H1 (cell line): ENCODE results near the gene ATG2B. TPM values are rescaled to one million over a fixed set of nuclear protein-coding genes. Genes with fewer than 3 reads are reported as not detected.

Source experiments
- CTCF ChIA-PET: fragments of 300-600 bp; sonication (Branson Sonifier 250); formaldehyde crosslinking; loops from one replicate; lab custom pipeline; 2021; ENCODE audit not compliant: partially characterized antibody; lab: Charles Lee
- POLR2A ChIA-PET: fragments of 300-600 bp; sonication (Branson Sonifier 250); formaldehyde crosslinking; loops from one replicate; lab custom pipeline; 2021; ENCODE audit warnings: inconsistent platforms; ENCODE audit not compliant: partially characterized antibody; lab: Charles Lee
- DNase-seq, 2 experiments: peaks; one replicate each; pipeline versions ENCODE4 v3.0.0 to v3.0.0-alpha.2; 2010 to 2022; ENCODE audit warnings: low spot score in 2 of 2, low read depth in 1 of 2, mixed read lengths in 1 of 2
- FAIRE-seq: peaks from 2 replicates; lab custom pipeline; 2011; peaks lifted over from hg19 to GRCh38; lab: Jason Lieb, UNC
- H2AFZ ChIP-seq: 2 replicates; pipeline ENCODE4 v1.8.1; 2012; ENCODE audit warnings: low read length, inconsistent platforms
- H2AK5ac ChIP-seq: 2 replicates; pipeline ENCODE4 v1.6.1; 2013; ENCODE audit warnings: low read depth, low read length
- H2BK120ac ChIP-seq: replicated peaks from 2 replicates; pipeline ENCODE3; 2013; ENCODE audit warnings: low read depth, low read length, inconsistent platforms
- H2BK12ac ChIP-seq: 2 replicates; pipeline ENCODE4 v1.6.1; 2013; ENCODE audit warnings: low read depth, low read length
- H2BK15ac ChIP-seq: 2 replicates; pipeline ENCODE4 v1.6.1; 2013; ENCODE audit warnings: low read length
- H2BK20ac ChIP-seq: 2 replicates; pipeline ENCODE4 v1.6.1; 2013; ENCODE audit warnings: low read length
- H2BK5ac ChIP-seq: 2 replicates; pipeline ENCODE4 v1.6.1; 2013; ENCODE audit warnings: low read depth, low read length
- H3K14ac ChIP-seq: 2 replicates; pipeline ENCODE4 v1.6.1; 2013; ENCODE audit warnings: inconsistent platforms; ENCODE audit not compliant: insufficient read length
- H3K18ac ChIP-seq: 2 replicates; pipeline ENCODE4 v1.6.1; 2013; ENCODE audit warnings: low read length; ENCODE audit errors: extremely low read depth
- H3K23ac ChIP-seq: 2 replicates; pipeline ENCODE4 v1.6.1; 2013; ENCODE audit warnings: inconsistent platforms; ENCODE audit not compliant: insufficient read length
- H3K23me2 ChIP-seq: 2 replicates; pipeline ENCODE4 v1.6.1; 2013; ENCODE audit warnings: low read depth, low read length
- H3K27ac ChIP-seq: 2 replicates; pipeline ENCODE4 v1.6.1; 2011; ENCODE audit warnings: low read depth, low read length, inconsistent platforms
- H3K27me3 ChIP-seq, 4 experiments: replicated peaks in 1 of 4; 1 replicate in 1 of 4; 2 replicates in 3 of 4; pipeline versions ENCODE4 v1.6.1 to v1.8.1; 2011 to 2013; ENCODE audit warnings: low read length in 3 of 4, mild to moderate bottlenecking in 3 of 4, inconsistent platforms in 2 of 4, mixed read lengths in 2 of 4, moderate library complexity in 1 of 4; ENCODE audit not compliant: control insufficient read depth in 3 of 4, insufficient read depth in 3 of 4; ENCODE audit errors: extremely low read depth in 1 of 4
- H3K36me3 ChIP-seq, 4 experiments: 2 replicates each; pipeline versions ENCODE4 v1.6.1 to v1.8.1; 2011 to 2013; ENCODE audit warnings: mild to moderate bottlenecking in 4 of 4, low read length in 3 of 4, moderate library complexity in 2 of 4, control low read depth in 1 of 4, inconsistent platforms in 1 of 4; ENCODE audit not compliant: insufficient read depth in 4 of 4, control insufficient read depth in 2 of 4
- H3K4ac ChIP-seq: replicated peaks from 2 replicates; pipeline ENCODE3; 2013; ENCODE audit warnings: low read length, low read depth, mixed read lengths, inconsistent platforms; ENCODE audit not compliant: insufficient read length
- H3K4me1 ChIP-seq, 4 experiments: replicated peaks in 1 of 4; 1 replicate in 1 of 4; 2 replicates in 3 of 4; pipeline versions ENCODE4 v1.6.1 to v1.8.1; 2011 to 2013; ENCODE audit warnings: low read length in 3 of 4, inconsistent platforms in 2 of 4, mixed read lengths in 1 of 4; ENCODE audit not compliant: insufficient read depth in 4 of 4, control insufficient read depth in 3 of 4
- H3K4me2 ChIP-seq, 2 experiments: 2 replicates each; pipeline versions ENCODE4 v1.6.1 to v1.8.1; 2011 to 2013; ENCODE audit warnings: low read depth in 2 of 2, low read length in 2 of 2, control low read depth in 1 of 2, inconsistent platforms in 1 of 2, mild to moderate bottlenecking in 1 of 2; ENCODE audit not compliant: insufficient read depth in 1 of 2
- H3K4me3 ChIP-seq, 4 experiments: fragments of 200-600, 300-600 bp in 1 of 4; sonication (generic), shearing (Covaris generic), sonication (Bioruptor Twin) in 1 of 4; 2 replicates each; pipeline versions ENCODE4 v1.5.1 to v1.8.1; 2011 to 2016; ENCODE audit warnings: low read length in 4 of 4, low read depth in 3 of 4, control low read depth in 2 of 4, inconsistent platforms in 2 of 4, mild to moderate bottlenecking in 2 of 4, mixed read lengths in 1 of 4, moderate library complexity in 1 of 4; ENCODE audit not compliant: insufficient read depth in 2 of 4; ENCODE audit errors: extremely low read depth in 1 of 4
- H3K56ac ChIP-seq: replicated peaks from 2 replicates; pipeline ENCODE3; 2013; ENCODE audit warnings: low read depth, mild to moderate bottlenecking, mixed read lengths, low read length, inconsistent platforms; ENCODE audit not compliant: insufficient read length
- H3K79me1 ChIP-seq: 2 replicates; pipeline ENCODE4 v1.6.1; 2013; ENCODE audit warnings: low read depth, low read length, control low read depth
- H3K79me2 ChIP-seq, 2 experiments: 2 replicates each; pipeline versions ENCODE4 v1.6.1 to v1.8.1; 2012 to 2013; ENCODE audit warnings: low read length in 2 of 2, mild to moderate bottlenecking in 2 of 2, inconsistent platforms in 1 of 2; ENCODE audit not compliant: insufficient read depth in 2 of 2, control insufficient read depth in 1 of 2
- H3K9ac ChIP-seq, 4 experiments: replicated peaks in 1 of 4; 1 replicate in 1 of 4; 2 replicates in 3 of 4; pipeline versions ENCODE4 v1.6.1 to v1.8.1; 2011 to 2013; ENCODE audit warnings: low read depth in 3 of 4, low read length in 3 of 4, control low read depth in 2 of 4, mild to moderate bottlenecking in 2 of 4, moderate library complexity in 2 of 4, inconsistent platforms in 1 of 4; ENCODE audit errors: extremely low read depth in 1 of 4
- H3K9me3 ChIP-seq, 2 experiments: 2 replicates each; pipeline versions ENCODE4 v1.6.1 to v1.8.1; 2012 to 2013; ENCODE audit warnings: mild to moderate bottlenecking in 2 of 2, moderate library complexity in 2 of 2, control low read depth in 1 of 2, inconsistent platforms in 1 of 2, low read depth in 1 of 2, low read length in 1 of 2, mixed read lengths in 1 of 2; ENCODE audit not compliant: insufficient read depth in 2 of 2
- H4K20me1 ChIP-seq, 2 experiments: replicated peaks in 1 of 2; 2 replicates each; pipeline versions ENCODE3 to v1.8.1; 2011 to 2013; ENCODE audit warnings: inconsistent platforms in 2 of 2, low read length in 2 of 2, mild to moderate bottlenecking in 1 of 2; ENCODE audit not compliant: insufficient read depth in 2 of 2, control insufficient read depth in 1 of 2
- H4K5ac ChIP-seq: 2 replicates; pipeline ENCODE4 v1.6.1; 2013; ENCODE audit warnings: low read length, low read depth, mixed read lengths, inconsistent platforms; ENCODE audit not compliant: insufficient read length
- H4K8ac ChIP-seq: 2 replicates; pipeline ENCODE4 v1.8.0; 2013; ENCODE audit warnings: mild to moderate bottlenecking, moderate library complexity, low read length, inconsistent platforms; ENCODE audit not compliant: insufficient read depth; ENCODE audit errors: extremely low read depth
- H4K91ac ChIP-seq: replicated peaks from 2 replicates; pipeline ENCODE3; 2013; ENCODE audit warnings: low read length, mixed read lengths, inconsistent platforms; ENCODE audit not compliant: insufficient read length
- CTBP2 ChIP-seq: IDR thresholded peaks from 2 replicates; pipeline ENCODE4 v1.7.0; 2011; ENCODE audit warnings: borderline replicate concordance, mild to moderate bottlenecking, moderate library complexity, mixed read lengths, low read length; ENCODE audit not compliant: insufficient read depth, insufficient read length
- NRF1 ChIP-seq: IDR thresholded peaks from 2 replicates; pipeline ENCODE4 v1.6.1; 2011; ENCODE audit warnings: mild to moderate bottlenecking, low read depth, low read length, improper control_type of control experiment
- WGBS, 2 experiments: shearing (Covaris generic) in 1 of 2; methylation state at CpG; one replicate each; pipeline versions ENCODE4 v1.1.6 to v1.1.7; 2013 to 2015; ENCODE audit warnings: low lambda C conversion rate in 2 of 2, mixed read lengths in 2 of 2, inconsistent platforms in 1 of 2, low coverage in 1 of 2, missing lambda C conversion rate in 1 of 2; ENCODE audit not compliant: insufficient replicate concordance in 2 of 2, insufficient coverage in 1 of 2, insufficient read length in 1 of 2; ENCODE audit errors: extremely low coverage in 1 of 2, missing lambda C conversion rate in 1 of 2; 5-methylcytosine and 5-hydroxymethylcytosine counted together
- polyA plus RNA-seq, 7 experiments: library from polyadenylated mRNA; depleted of rRNA in 3 of 7; stranded (reverse) in 5 of 7; unstranded in 2 of 7; fragments of >200 nt in 5 of 7; fragments of 200-250 nt in 2 of 7; gene quantifications; 1 replicate in 5 of 7; 2 replicates in 1 of 7; 4 replicates in 1 of 7; pipeline versions ENCODE4 v1.2.1 to v1.2.3, GENCODE V29; 2011 to 2013; ENCODE audit warnings: missing spikeins in 2 of 7, mixed read lengths in 2 of 7
- total RNA-seq: library from RNA; stranded (reverse); fragmentation: NEBNext Ultra II Directional; extraction: Animal tissue kit (Norgen Biotek cat#: 25700); gene quantifications from 2 replicates; pipeline ENCODE4 v1.2.1, GENCODE V29; 2021

The ATG2B gene
- total and polyA plus RNA-seq, 2 of the 8 experiments (the other 6 are each of a cell fraction or from before 2014, with no cell fraction given) = 4.6 to 14.4 TPM

- WGBS, 2 experiments = 89% methylated on average over 4 of the region's 4 CpGs; no CpG with 5 or more reads in 1 of the 2 experiments
- DNase-seq (no peak), FAIRE-seq (no peak)
- Histone ChIP-seq H4K20me1 (no peaks in the 10 kb centered on the region), H3K18ac (no peak overlapping the region), H3K23ac (no peak overlapping the region), H3K27ac (no peak overlapping the region), H3K4me1 (peaks cover 0 to 7% (median 2%) of the 10 kb centered on the region in 4 experiments; a peak in 1 of 7 replicates), H3K56ac (no peak overlapping the region), H3K79me2 (peaks cover 0 to 60% of the 10 kb centered on the region in 2 experiments; a peak in 2 of 4 replicates), H4K91ac (no peak overlapping the region), H2BK12ac (no peak overlapping the region), H4K8ac (no peak overlapping the region), H2AFZ (no peak overlapping the region), H3K79me1 (peaks cover 2% of the 10 kb centered on the region; the same call in 1 of the 2 replicates), H3K9ac (no peak overlapping the region; a peak in 1 of 7 replicates), H3K4ac (no peak overlapping the region), H3K4me3 (no peak overlapping the region), H3K9me3 (no peaks in the 10 kb centered on the region), H2BK20ac (no peak overlapping the region), H2BK120ac (no peak overlapping the region), H3K36me3 (no peaks in the 10 kb centered on the region; a peak in 1 of 8 replicates), H3K27me3 (no peaks in the 10 kb centered on the region), H3K4me2 (no peak overlapping the region), H2BK15ac (no peak overlapping the region), H2BK5ac (no peak overlapping the region), H4K5ac (no peak overlapping the region), H3K23me2 (no peaks in the 10 kb centered on the region), H3K14ac (no peak overlapping the region), H2AK5ac (no peak overlapping the region)
- ChIA-PET CTCF (no interaction called here), POLR2A (interaction anchor here (1.9 kb wide), 1 partner anchor 9 kb away, joined by 5 read pairs; the partner anchor contains the start of genes ATG2B and GSKIP)
- TF ChIP-seq NRF1 (no peak), CTBP2 (no peak)
These were observed 8.9 kb downstream of the ATG2B start for GRCh38 chr14:96354246-96354645.
